ENCODE results near the gene NPIPA5. TPM values are rescaled to one million over a fixed set of nuclear protein-coding genes. Genes with fewer than 3 reads are reported as not detected.

NPIPA5 gene
- total RNA-seq, 1 donor from 2014 or later, result 4.2 TPM

Other genes starting within 250 kb of the NPIPA5 start
- gene MPV17L, start 17.5 kb upstream of the NPIPA5 start, total RNA-seq, result 3.1 TPM
- 7.8 TPM for gene BMERB1, start 56.3 kb upstream of the NPIPA5 start, total RNA-seq

All from skeletal muscle tissue (tissue), 1 donor.